Liver (tissue), 9 donors: ENCODE measurements around the gene NEURL3. TPM values are rescaled to one million over a fixed set of nuclear protein-coding genes. Genes with fewer than 3 reads are reported as not detected.

Experiments
- DNase-seq: peaks from one replicate; pipeline ENCODE4 v3.0.0-alpha.2; 2017; ENCODE audit warnings: low spot score
- H3K27ac ChIP-seq, 2 donors: one replicate each; pipeline ENCODE4 v1.7.0; 2013; ENCODE audit warnings: inconsistent platforms in 2 of 2, low read length in 2 of 2, control low read depth in 1 of 2, low read depth in 1 of 2, mild to moderate bottlenecking in 1 of 2
- H3K27me3 ChIP-seq, 4 donors: one replicate each; pipeline versions ENCODE4 v1.6.1 to v1.7.0; 2013; ENCODE audit warnings: low read length in 3 of 4, inconsistent platforms in 1 of 4, mild to moderate bottlenecking in 1 of 4, moderate library complexity in 1 of 4; ENCODE audit not compliant: control insufficient read depth in 4 of 4, insufficient read depth in 4 of 4
- H3K36me3 ChIP-seq, 4 donors: one replicate each; pipeline versions ENCODE4 v1.6.1 to v1.7.0; 2013; ENCODE audit warnings: low read length in 3 of 4, mild to moderate bottlenecking in 3 of 4, low read depth in 1 of 4, moderate library complexity in 1 of 4; ENCODE audit not compliant: control insufficient read depth in 4 of 4, insufficient read depth in 3 of 4
- H3K4me1 ChIP-seq, 4 donors: one replicate each; pipeline versions ENCODE4 v1.6.1 to v1.7.0; 2013; ENCODE audit warnings: low read length in 3 of 4, mild to moderate bottlenecking in 3 of 4, moderate library complexity in 1 of 4; ENCODE audit not compliant: control insufficient read depth in 4 of 4, insufficient read depth in 4 of 4
- H3K4me3 ChIP-seq, 3 donors: one replicate each; pipeline versions ENCODE4 v1.6.1 to v1.7.0; 2013; ENCODE audit warnings: low read length in 3 of 3, control low read depth in 1 of 3, low read depth in 1 of 3, mild to moderate bottlenecking in 1 of 3
- H3K9ac ChIP-seq, 2 donors: one replicate each; pipeline ENCODE4 v1.7.0; 2013; ENCODE audit warnings: low read length in 2 of 2, mild to moderate bottlenecking in 2 of 2, moderate library complexity in 2 of 2, control low read depth in 1 of 2, low read depth in 1 of 2
- H3K9me3 ChIP-seq, 4 donors: one replicate each; pipeline versions ENCODE4 v1.6.1 to v1.7.0; 2013; ENCODE audit warnings: low read length in 3 of 4; ENCODE audit not compliant: control insufficient read depth in 4 of 4
- ATF3 ChIP-seq: IDR thresholded peaks from 2 replicates; pipeline ENCODE4 v1.6.1; 2016; ENCODE audit warnings: antibody characterized with exemption
- CTCF ChIP-seq: fragments of 150-350 bp; IDR thresholded peaks from 2 replicates; pipeline ENCODE4 v1.5.1; 2017; ENCODE audit warnings: improper control_type of control experiment, low read depth, low read length; ENCODE audit not compliant: missing input control
- EGR1 ChIP-seq, 2 donors: IDR thresholded peaks; 2 replicates each; pipeline ENCODE4 v1.6.1; 2016 to 2018; ENCODE audit warnings: antibody characterized with exemption in 2 of 2, low read depth in 2 of 2
- FOXA2 ChIP-seq: IDR thresholded peaks from 2 replicates; pipeline ENCODE4 v1.6.1; 2016; ENCODE audit warnings: antibody characterized with exemption
- GABPA ChIP-seq, 2 donors: IDR thresholded peaks in 1 of 2; conservative IDR thresholded peaks in 1 of 2; 2 replicates each; pipeline ENCODE4 v1.6.1; 2016; ENCODE audit warnings: antibody characterized with exemption in 2 of 2, mild to moderate bottlenecking in 1 of 2, moderate library complexity in 1 of 2
- JUND ChIP-seq, 2 donors: IDR thresholded peaks; 2 replicates each; pipeline ENCODE4 v1.6.1; 2016; ENCODE audit warnings: antibody characterized with exemption in 2 of 2
- RAD21 ChIP-seq, 2 donors: IDR thresholded peaks; 2 replicates each; pipeline ENCODE4 v1.6.1; 2016; ENCODE audit warnings: antibody characterized with exemption in 2 of 2, mild to moderate bottlenecking in 2 of 2
- REST ChIP-seq: IDR thresholded peaks from 2 replicates; pipeline ENCODE4 v1.6.1; 2016; ENCODE audit warnings: antibody characterized with exemption, mild to moderate bottlenecking
- RXRA ChIP-seq, 2 donors: IDR thresholded peaks; 2 replicates each; pipeline ENCODE4 v1.6.1; 2017 to 2018; ENCODE audit warnings: antibody characterized with exemption in 2 of 2, mild to moderate bottlenecking in 1 of 2
- SP1 ChIP-seq: IDR thresholded peaks from 2 replicates; pipeline ENCODE4 v1.6.1; 2018; ENCODE audit warnings: antibody characterized with exemption, mild to moderate bottlenecking
- TAF1 ChIP-seq: conservative IDR thresholded peaks from 2 replicates; pipeline ENCODE4 v1.6.1; 2016; ENCODE audit warnings: antibody characterized with exemption, mild to moderate bottlenecking
- YY1 ChIP-seq: IDR thresholded peaks from 2 replicates; pipeline ENCODE4 v1.6.1; 2016; ENCODE audit warnings: antibody characterized with exemption, mild to moderate bottlenecking
- ZBTB33 ChIP-seq: IDR thresholded peaks from 2 replicates; pipeline ENCODE4 v1.6.1; 2016; ENCODE audit warnings: antibody characterized with exemption
- WGBS: extraction: QIAGEN DNeasy Blood & Tissue Kit; methylation state at CpG from one replicate; pipeline ENCODE4 v1.1.7; 2013; 5-methylcytosine and 5-hydroxymethylcytosine counted together
- polyA plus RNA-seq, 2 donors: library from polyadenylated mRNA; stranded (reverse) in 1 of 2; unstranded in 1 of 2; fragments of 200-250 nt in 1 of 2; fragments of >200 nt in 1 of 2; fragmentation: Nextera tagmentation in 1 of 2; extraction: Ambion mirVana in 1 of 2; gene quantifications; one replicate each; pipeline versions ENCODE4 v1.2.1 to v1.2.3, GENCODE V29; 2013 to 2015
- total RNA-seq, 2 donors: library from RNA; depleted of rRNA; stranded (reverse); fragments of >200 nt; gene quantifications; one replicate each; pipeline ENCODE4 v1.2.3, GENCODE V29; 2014
- donor health status: healthy.
- donor health status: healthy.
- donor health status: healthy.
- donor health status: healthy.
- donor health status: healthy.

Gene NEURL3
- total and polyA plus RNA-seq, 4 donors = 0.61 to 3.4 (median 1.4) TPM

GRCh38 chr2:96532641-96533291 lies 27.6 kb upstream of the NEURL3 start:
- Histone ChIP-seq H3K27me3 (no peaks in the 10 kb centered on the region), H3K36me3 (no peaks in the 10 kb centered on the region), H3K27ac (peak overlapping the region; percentile 3 to 33), H3K4me1 (peaks cover 3 to 10% (median 7%) of the 10 kb centered on the region in 4 donors), H3K4me3 (no peak overlapping the region), H3K9me3 (no peaks in the 10 kb centered on the region), H3K9ac (no peak overlapping the region)
- TF ChIP-seq ATF3 = no peak
- no peak for TF ChIP-seq EGR1 (IDR thresholded peaks at IDR 0.05; ENCODE audit: low read depth in 2 of 2)
- no peak for TF ChIP-seq CTCF
- TF ChIP-seq ZBTB33 = no peak
- TF ChIP-seq RXRA (IDR thresholded peaks at IDR 0.05) = no peak
- no peak for TF ChIP-seq JUND (IDR thresholded peaks at IDR 0.05)
- TF ChIP-seq REST = no peak
- no peak for TF ChIP-seq SP1
- TF ChIP-seq YY1 = no peak
- no peak for TF ChIP-seq TAF1
- no peak for TF ChIP-seq RAD21 (IDR thresholded peaks at IDR 0.05)
- no peak for TF ChIP-seq FOXA2
- WGBS = 90% methylated on average over 7 of the region's 7 CpGs
- no peak for DNase-seq

- Histone ChIP-seq H3K9me3 (no peaks in the 10 kb centered on the region), H3K36me3 (no peaks in the 10 kb centered on the region), H3K4me3 (no peak overlapping the region), H3K27ac (peak overlapping the region; percentile 21 to 50), H3K9ac (peak overlapping the region in 1 of 2 donors; percentile 32), H3K27me3 (no peaks in the 10 kb centered on the region), H3K4me1 (peaks cover 0 to 5% (median 3%) of the 10 kb centered on the region in 4 donors)
- TF ChIP-seq GABPA (IDR thresholded peaks at IDR 0.05 in 1 of 2, conservative IDR thresholded peaks at IDR 0.05 in 1 of 2) (no peak), JUND (IDR thresholded peaks at IDR 0.05) (peak in 1 of 2 donors; percentile 68), YY1 (no peak), SP1 (peak; percentile 18), RXRA (IDR thresholded peaks at IDR 0.05) (peak in 1 of 2 donors; percentile 8)
- 31% methylated on average over 23 of the region's 23 CpGs for WGBS
- DNase-seq = no peak
Measured at GRCh38 chr2:96531872-96532505, 26.8 kb upstream of the NEURL3 start.
